AG04450 (cell line): ENCODE results near the gene VIPR1. TPM values are rescaled to one million over a fixed set of nuclear protein-coding genes. Genes with fewer than 3 reads are reported as not detected.

Experiments
- CTCF ChIA-PET: fragments of 300-600, 350-600 bp; formaldehyde crosslinking; extraction: SDS; loops from one replicate; lab custom pipeline; 2022; ENCODE audit warnings: antibody characterized with exemption, inconsistent platforms; lab: Charles Lee
- POLR2A ChIA-PET: fragments of 350-600 bp; formaldehyde crosslinking; extraction: SDS; loops from one replicate; lab custom pipeline; 2021; ENCODE audit warnings: antibody characterized with exemption, inconsistent platforms; lab: Yijun Ruan, JAX
- DNase-seq: peaks from one replicate; pipeline ENCODE4 v3.0.0-alpha.2; 2011; ENCODE audit warnings: low read depth, low spot score
- H3K27ac ChIP-seq: one replicate; pipeline ENCODE4 v1.5.1; 2012; ENCODE audit warnings: low read depth, low read length, control low read depth
- H3K27me3 ChIP-seq: one replicate; pipeline ENCODE4 v1.6.0; 2012; ENCODE audit warnings: low read length; ENCODE audit not compliant: control insufficient read depth, insufficient read depth
- H3K4me3 ChIP-seq: 2 replicates; pipeline ENCODE4 v1.5.1; 2011; ENCODE audit warnings: mild to moderate bottlenecking, low read depth, low read length, control low read depth
- H3K9me3 ChIP-seq: 2 replicates; pipeline ENCODE4 v1.5.1; 2012; ENCODE audit warnings: low read length; ENCODE audit not compliant: control insufficient read depth, insufficient read depth
- CTCF ChIP-seq: IDR thresholded peaks from 2 replicates; pipeline ENCODE4 v1.5.1; 2011; ENCODE audit warnings: low read depth, low read length, control low read depth, inconsistent platforms
- polyA plus RNA-seq: library from polyadenylated mRNA; depleted of rRNA; stranded (reverse); fragments of >200 nt; gene quantifications from 2 replicates; pipeline ENCODE4 v1.2.3, GENCODE V29; 2011

Gene VIPR1
- polyA plus RNA-seq, 1 experiment = not detected

DNA sequence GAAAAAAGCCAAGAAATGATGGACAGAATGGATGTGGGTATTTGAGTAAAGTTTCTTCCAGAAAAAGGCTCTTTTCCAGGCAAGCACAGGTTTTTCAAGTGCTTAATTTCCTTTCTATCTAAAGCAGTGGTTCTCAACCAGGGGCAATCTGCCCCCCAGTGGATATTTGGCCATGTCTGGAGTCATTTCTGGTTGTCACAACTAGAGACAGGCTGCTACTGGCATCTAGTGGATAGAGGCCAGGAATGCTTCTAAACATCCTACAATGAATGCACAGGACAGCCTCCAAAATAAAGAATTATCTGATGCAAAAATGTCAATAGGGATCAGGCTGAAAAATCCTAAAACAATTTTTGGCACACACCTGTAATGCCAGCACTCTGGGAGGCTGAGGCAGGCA lies 55.4 kb downstream of the VIPR1 start:
- no peak for DNase-seq
- Histone ChIP-seq H3K27ac (no peak overlapping the region), H3K9me3 (no peaks in the 10 kb centered on the region), H3K27me3 (no peaks in the 10 kb centered on the region), H3K4me3 (no peak overlapping the region)
- ChIA-PET CTCF (interaction anchor here (0.6 to 1.5 kb wide), 2 partner anchors 9 to 458 kb away, joined by 3 to 7 read pairs; no protein-coding TSS in a partner anchor), POLR2A (no interaction called here)
- TF ChIP-seq CTCF = no peak

- POLR2A ChIA-PET = no interaction called here
These were observed 59.8 kb downstream of the VIPR1 start for GRCh38 chr3:42562047-42562907.

DNA sequence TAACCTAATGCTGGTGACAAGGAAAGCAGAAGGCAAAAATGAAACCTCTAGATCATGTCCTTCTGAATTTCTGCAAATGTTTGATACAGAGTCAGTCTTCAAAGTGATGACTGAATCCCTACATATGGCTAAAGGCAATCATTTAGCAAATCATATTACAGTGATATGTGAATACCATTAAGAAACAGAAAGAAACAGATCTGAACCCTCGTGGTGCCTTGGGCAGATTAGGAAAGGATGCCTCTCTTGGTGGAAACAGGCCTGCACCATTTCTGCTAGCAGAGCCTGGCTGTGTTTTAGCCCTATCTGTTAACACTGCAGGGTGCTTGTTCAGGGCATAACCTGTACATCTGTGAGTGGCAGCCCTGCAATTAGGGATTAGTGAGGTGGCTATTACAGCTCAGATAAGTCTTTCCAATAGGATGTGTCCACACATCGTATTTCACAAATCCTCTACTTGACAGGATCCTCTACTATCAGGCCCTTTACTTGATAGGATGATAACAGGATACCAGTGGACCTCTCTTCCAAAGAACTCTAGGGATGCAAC lies 67.2 kb downstream of the VIPR1 start:
- ChIA-PET CTCF (no interaction called here), POLR2A (no interaction called here)
- TF ChIP-seq CTCF = no peak
- H3K27me3 ChIP-seq = no peaks in the 10 kb centered on the region
- peaks cover under 1% of the 10 kb centered on the region; the same call in 1 of the 2 replicates for H3K9me3 ChIP-seq
- no peak overlapping the region for H3K4me3 ChIP-seq
- no peak overlapping the region for H3K27ac ChIP-seq
- DNase-seq = no peak

More at GRCh38 chr3:42562047-42562907, 59.8 kb downstream of the VIPR1 start:
- no peak for TF ChIP-seq CTCF
- Histone ChIP-seq H3K9me3 (no peaks in the 10 kb centered on the region), H3K27ac (peak overlapping the region; percentile 39), H3K4me3 (no peak overlapping the region), H3K27me3 (no peaks in the 10 kb centered on the region)
- no peak for DNase-seq
- CTCF ChIA-PET = interaction anchor here (0.6 to 1.6 kb wide), 2 partner anchors 14 to 15 kb away, joined by 5 to 6 read pairs; no protein-coding TSS in a partner anchor

- no peaks in the 10 kb centered on the region for H3K27me3 ChIP-seq
These were observed 69.8 kb downstream of the VIPR1 start for GRCh38 chr3:42572278-42572677.

More at GRCh38 chr3:42572278-42572677, 69.8 kb downstream of the VIPR1 start:
- DNase-seq = no peak
- CTCF ChIA-PET = interaction anchor here (0.9 to 1.2 kb wide), 3 partner anchors 10 to 186 kb away, joined by 3 to 8 read pairs (median 3); no protein-coding TSS in a partner anchor
- H3K4me3 ChIP-seq = no peak overlapping the region
- POLR2A ChIA-PET = no interaction called here
- H3K9me3 ChIP-seq = peaks cover 3% of the 10 kb centered on the region; the same call in 1 of the 2 replicates
- no peak overlapping the region for H3K27ac ChIP-seq
- TF ChIP-seq CTCF = peak; percentile 70
